HG02852 (cell line): Measurements from ENCODE around the gene COLQ.

Experiments
- ATAC-seq: cut with Tn5 transposase; IDR thresholded peaks from one replicate; pipeline ENCODE4 v1.9.1; 2021; ENCODE audit warnings: mild to moderate bottlenecking, moderate library complexity; ENCODE audit not compliant: unreplicated experiment

Gene COLQ

DNA sequence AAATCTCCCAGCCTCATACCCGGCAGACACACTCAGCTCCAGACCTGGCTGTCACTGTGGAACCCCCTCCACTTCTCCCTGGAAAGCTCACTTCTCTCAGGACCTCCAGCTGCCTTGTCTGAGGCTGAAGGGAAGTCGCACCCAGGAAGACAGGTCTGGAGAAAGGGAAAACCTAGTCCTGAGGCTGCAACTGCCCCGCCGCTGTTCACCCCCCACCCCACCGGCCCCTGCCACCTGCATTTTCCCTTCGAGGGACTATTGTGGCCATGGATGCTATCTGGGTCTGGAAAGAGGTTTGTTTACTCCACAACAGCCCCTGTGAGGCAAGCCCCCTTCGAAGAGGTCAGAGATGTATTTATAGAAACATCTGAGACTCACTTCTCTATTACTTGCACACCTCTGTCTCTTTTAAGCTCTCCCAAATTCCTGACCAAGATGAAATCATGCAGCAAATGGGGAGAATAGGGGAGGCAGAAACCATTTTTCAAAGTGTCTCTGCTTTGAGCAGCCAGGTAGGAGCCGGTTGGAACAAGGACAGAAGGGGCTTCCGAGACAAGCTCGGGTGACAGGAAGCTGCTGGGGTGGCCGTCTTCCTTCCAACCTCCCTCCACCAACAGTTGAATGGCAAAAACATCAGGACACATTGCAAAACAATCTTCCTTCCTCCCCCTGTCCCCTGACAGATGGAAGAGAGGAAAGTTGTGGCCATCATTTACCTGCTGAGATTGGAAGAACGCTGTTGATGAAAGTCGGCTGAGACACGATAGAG lies 518 bp downstream of the COLQ start:
- no peak for ATAC-seq

DNA sequence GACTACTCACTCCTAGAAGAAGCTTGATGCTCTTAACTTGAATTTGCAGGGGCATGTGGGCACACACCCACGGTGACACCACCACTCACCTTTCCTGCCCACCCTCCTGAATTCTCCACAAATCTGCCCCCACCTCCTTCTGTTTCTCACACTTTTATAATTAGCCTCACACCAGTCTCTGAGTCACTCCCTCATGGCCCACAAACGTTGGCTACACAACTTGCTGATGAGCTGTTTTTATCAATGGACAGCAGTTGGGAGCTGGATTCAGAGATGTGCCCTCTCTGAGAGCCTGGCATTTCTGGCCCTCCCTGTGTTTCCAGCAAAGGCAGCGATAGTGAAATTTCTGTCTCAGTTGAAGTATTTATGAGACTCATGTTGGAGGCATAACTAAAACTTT lies 1.3 kb downstream of the COLQ start:
- no peak for ATAC-seq

DNA sequence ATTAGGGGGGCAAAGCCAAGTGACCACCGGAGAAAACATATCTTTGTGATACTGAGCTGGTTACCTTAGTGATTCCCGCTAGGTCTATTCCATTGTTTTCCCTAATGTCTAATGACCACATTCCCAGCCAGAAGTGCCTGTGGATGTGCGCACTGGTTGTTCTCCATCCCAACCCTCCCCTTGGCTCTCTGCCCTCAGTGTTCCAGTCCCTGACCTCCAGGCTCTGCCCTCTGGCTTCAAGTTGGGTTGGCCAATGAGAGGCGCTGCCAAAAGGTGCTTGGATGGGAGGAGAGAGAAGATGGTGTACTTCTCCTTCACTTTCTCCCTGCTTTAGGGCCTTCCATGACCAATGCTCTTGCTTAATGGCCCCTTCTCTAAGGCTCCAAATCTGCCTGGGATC lies 2.4 kb downstream of the COLQ start:
- ATAC-seq: no peak

DNA sequence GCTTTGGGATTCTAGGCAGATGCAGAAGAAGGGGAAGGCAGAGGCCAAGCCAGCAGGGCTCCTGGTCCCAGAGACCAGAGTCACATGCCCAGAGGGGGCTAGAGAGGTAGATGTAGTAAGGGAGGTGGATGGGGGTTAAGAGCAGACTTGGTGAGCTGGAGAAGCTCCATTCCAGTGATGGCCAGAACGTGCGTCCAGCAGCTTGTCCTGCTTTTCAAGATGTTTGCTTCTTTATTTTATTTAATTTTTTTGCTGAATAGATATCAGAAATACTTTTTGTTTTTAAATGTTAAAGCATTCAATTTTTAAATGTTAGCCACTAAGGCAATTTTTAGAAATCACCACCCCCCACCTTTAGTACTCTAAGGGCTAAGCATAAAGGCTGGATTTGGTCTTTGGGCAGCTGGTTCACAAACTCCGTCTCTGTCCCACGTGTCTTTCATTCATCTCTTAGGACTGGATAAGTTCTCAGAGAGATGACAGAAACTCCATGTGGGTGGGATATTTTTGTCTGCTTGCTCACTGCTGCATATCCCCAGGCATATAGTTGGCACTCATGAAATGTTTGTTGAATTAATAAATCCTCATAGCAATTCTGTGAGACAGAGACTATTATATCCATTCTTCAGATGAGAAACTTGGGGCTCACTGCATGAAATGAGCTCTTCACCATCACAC lies 6.7 kb downstream of the COLQ start:
- ATAC-seq: no peak

DNA sequence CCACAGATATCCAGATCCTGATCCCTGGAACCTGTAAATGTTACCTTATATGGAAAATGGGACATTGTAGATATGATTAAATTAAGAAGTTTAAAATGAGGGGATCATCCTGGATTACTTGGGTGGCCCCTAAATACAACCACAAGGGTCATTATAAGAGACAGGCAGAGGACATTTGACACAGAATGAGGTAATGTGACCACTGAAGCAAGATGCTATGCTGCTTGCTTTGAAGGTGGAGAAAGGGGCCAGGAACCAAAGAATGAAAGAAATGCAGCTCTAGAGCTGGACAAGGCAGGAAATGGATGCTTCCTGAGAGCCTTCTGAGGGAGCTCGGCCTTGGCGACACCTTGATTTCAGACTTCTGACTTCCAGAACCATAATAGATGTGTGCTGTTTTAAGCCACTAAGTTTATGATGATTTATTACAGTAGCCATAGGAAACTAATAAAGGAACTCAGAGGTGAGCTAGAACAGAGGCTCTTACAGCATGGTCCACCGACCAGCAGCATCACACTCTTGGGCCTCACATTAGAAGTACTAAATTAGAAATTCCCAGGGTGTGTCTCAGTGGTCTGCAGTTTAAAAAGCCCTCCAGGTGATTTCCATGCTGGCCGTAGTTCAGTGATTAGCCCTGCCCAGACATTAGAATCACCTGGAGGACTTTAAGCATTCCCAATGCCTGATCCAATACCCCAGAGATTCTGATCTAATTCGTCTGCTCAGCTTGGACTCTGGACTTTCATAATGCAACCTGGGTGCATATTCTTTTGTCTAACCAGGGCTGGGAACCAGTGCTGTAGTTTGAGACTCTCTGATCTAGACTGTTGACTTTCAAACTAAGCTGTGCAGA lies 7.5 kb downstream of the COLQ start:
- ATAC-seq: no peak

DNA sequence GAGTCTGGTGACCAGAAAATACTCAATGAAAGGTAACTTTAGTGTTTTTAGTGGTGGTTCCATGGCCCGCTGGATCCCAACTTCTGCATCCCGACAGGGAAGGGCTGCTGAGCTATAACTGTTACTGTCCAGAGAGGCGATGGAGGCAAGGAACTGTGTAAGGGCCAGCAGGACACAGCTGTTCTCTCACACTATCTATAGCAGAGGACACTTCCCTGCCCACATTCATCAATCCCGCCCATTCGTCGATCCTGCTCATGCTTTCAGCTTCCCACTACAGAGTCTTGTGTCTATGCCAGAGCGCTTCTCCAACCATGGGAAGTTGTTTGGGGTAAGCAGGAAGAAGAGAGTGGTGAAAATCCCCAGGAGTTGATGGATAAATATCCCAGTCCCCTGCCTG lies 8.4 kb downstream of the COLQ start:
- no peak for ATAC-seq

DNA sequence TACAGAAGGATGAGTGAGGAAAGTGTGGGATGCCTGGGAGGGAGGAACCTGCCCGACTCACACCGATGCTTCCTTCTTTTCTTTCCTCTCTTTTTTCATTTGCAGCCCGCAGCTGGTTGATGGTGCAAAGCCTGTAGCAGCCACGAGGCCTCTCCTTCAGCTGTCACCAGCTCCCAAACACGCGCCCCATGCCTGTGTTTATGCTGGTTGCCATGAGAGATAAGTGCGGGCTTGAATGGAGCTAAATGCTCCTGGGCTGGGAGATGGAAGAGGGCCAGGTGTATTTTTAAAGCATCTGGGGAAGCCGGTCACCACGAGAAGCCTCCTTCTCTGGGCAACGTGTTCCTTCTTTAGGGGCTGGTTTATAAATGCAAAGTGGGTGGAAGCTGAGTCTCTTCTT lies 9.3 kb downstream of the COLQ start:
- no peak for ATAC-seq

DNA sequence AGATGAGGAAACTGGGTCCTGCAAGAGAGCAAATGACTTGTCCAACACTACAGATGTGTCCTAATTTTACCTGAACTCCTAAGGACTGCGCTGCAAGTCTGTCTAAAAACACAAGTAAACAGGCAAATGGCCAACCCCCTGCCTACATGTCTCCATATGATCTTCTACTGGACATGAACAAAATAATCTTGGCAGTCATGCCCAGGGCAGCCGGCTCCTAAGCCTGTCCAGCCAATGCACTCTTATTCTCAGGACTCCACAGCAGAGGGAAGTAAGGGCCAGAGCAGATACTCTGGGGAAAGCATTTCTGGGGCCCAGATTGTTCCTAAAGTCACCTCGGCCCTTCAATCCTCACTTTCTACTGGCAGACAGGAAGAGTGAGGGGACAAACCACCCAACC lies 10.3 kb downstream of the COLQ start:
- no peak for ATAC-seq

DNA sequence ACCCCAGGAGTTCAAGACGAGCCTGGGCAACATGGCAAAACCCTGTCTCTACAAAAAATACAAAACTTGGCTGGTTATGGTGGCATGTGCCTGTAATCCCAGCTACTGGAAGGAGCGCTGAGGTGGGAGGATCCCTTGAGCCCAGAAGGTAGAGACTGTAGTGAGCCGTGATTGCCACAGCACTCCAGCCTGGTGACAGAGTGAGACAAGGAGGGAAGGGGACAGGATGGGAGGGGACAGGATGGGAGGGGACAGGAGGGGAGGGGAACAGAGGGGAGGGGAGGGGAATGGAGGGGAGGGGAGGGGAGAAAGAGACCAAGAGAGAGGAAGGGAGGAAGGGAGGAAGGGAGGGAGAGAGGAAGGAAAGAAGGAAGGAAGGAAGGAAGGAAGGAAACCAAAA lies 11.0 kb downstream of the COLQ start:
- no peak for ATAC-seq

DNA sequence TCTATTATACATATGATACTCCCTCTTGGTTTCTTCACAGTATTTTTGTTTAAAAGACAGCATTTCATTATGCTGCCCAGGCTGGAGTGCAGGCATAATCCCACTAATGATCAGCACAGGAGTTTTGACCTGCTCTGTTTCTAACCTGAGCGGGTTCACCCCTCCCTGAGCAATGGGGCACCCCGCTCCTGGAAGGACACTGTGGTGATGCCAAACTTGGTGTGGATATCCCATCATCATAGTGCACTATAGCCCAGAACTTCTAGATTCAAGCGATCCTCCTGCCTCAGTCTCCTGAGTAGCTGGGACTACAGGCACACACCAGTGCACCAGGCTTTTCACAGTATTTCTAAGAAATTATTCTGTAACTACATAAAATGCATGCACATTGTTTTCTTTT lies 14.9 kb downstream of the COLQ start:
- ATAC-seq: no peak

DNA sequence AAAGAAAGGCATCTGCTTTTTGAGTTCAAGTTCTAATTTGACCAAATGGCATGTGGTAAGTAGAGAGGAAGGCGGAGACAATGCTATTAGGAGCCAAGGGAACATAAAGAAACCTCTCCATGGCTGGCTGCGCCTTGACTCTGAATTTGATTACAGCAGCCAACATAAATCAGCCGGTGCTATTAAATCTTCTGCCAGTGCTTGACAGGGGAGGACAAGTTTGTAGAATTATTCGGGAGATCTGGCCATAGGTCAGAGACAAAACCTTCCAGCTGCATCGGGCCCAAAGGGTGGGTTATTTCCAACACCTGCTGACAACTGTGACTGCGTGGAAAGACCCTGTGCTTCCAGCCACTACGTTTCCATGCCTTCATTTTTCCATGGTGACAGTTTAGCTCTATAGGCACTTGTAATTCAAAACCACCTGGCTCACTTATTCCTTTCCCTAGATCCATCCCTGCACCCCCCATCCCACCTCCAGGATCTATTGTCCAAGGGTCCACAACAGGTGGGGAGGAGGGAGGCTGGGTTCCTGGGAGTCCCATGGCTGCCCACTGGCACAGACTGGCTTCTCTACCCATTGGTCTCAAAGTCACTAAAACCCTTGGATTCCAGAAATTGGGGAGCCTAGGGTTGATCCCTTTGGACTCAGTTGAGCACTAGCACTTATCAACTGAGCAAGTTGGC lies 15.9 kb downstream of the COLQ start:
- ATAC-seq: no peak

DNA sequence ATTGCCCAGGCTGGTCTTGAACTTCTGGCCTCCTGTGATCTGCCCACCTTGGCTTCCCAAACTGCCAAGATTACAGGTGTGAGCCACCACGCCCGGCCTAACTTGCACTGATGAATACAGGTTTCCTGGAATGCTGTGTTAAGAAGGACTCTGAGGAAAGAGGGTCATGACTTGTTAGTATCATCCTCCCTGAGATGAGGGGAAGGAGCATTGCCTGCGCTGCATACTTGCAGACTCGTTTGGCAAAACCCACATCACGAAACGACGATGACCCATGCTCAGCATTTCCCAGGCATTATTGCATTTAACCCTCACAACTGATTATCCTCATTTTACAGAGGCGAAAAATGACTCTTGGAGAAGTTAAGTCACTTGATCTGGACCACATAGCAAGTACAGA lies 18.9 kb downstream of the COLQ start:
- ATAC-seq: no peak

DNA sequence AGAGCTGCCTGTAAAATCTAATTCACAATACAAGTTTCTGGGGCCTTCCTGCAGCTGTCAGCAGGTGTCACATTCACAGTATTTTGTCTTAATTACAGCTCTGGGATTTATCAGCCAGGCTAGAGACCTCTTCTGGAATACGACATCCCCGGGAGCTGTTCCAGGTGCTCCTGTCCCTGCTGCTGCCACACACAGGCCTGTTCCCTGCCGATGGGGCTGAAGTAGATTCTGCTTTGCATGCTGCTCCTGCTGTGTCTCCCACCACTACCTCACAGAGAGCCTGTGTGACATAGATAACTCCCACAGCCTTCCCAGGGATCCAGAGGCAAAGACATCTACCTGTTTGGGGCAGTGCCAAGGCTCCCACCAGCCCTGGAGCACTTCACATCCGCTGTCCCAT lies 20.4 kb downstream of the COLQ start:
- ATAC-seq: no peak

DNA sequence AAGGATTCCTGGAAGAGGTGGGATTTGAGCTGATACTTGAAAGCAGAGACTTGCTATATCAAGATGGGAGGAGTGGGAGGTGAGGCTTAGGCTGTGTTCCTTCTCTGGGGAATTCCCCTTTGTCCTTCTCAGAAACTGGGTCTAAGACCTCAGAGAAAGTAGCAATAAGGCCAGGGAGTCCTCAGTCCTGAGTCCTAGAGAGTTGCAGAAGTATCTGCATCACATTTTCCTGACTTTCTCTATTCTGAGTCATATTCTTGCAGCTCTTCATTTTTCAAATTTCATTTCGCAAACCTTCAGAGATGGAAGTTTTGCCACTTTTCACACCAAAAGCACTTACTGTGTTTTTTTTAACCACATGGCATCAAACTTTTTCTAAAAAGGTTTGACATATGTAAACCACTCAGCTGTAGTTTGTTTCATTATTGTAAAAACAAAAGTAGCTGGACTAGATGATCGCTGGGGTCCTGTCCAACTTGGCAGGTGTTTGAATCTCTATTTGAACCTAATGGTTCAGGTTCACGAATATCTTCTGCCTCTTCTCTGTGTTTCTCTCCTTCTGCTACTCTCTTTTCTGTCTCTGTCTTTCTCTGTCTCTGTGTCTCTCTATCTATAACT lies 21.3 kb downstream of the COLQ start:
- ATAC-seq: peak; percentile 70

DNA sequence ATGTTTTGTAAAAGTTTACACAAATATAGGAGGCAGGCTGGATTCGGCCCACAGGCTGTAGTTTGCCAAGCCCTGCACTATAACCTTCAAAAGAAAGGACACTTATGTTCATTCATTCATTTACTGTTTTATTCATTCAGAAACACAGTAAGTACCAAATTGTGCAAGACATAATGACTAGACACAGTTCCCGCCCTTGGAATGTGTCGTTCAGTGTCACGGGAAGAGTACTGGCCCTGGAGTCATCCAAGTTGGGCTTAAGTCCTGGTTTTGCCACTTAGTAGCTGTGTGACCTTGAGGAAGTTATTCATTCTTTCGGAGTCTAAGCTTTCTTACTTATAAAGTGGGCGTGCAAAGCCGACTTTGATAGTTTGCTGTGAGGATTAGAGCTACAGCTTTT lies 22.0 kb downstream of the COLQ start:
- no peak for ATAC-seq

DNA sequence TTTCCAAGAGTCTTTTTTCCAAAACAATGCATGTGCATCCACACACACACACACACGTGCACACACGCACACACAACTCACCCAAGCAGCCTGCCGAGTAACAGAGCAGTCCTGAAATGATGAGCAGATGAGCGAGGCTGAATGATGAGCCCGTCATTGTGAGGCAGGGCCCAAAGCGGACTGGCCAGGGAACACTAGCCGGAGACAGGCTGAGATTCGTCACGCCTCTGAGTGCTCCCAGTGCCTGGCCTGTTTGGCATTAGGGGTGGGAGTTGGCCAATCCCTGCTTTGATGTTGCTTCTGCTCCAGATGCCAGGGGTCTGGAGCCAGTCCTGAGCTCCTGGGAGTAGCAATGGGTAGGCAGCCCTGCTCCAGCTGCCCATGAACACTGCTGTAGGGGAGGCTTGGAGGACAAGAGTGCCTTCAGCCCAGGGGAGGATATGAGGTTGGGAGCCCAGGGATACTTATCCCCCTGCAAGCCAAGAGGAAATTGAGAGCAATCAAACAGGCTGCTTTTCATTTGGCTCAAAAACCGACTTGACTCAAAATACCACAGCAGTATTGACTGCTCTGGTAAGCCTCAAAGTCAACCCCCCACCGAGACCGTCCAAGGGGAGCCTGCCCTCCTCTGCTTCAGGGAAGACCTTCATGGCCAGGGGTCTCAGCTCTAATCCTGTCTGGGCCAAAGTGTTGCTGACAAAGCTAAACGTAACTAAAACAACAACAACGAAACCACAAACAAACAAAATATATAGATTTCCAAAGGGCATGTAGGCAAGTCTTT lies 22.9 kb downstream of the COLQ start:
- no peak for ATAC-seq

DNA sequence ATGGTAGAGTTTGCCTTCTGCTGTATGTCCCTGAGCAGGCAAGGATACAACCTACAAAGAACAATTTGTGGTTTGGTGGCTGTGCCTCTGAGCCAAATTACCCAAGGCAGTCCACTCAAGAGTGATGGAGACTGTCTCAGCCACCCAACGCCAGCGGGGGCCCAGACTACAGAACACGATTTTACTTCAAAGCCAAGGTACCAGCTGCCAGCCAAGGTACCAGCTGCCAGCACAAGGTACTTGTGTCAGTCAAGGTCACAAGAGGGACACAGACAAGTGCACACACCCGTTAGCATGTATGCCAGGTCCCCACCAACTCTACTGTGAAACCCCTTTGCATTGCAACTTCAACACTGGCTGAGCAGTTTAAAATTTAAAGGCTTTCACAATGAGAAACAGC lies 23.5 kb downstream of the COLQ start:
- ATAC-seq: no peak

DNA sequence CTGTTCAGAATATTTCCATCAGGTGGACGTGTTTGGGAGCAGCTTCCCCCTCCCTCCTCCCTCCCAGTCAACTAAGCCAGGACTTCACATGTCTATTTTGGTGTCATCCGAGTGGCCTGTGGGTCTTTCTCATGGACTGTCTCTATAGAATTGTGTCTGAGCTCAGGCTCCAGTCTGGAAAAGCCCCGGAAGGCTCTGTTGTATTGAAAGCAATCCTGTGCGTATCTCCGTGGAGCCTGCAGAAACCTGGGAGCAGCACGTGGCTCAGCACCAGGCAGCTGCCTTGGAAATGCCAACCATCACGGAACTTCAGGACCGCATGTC lies 25.2 kb downstream of the COLQ start:
- no peak for ATAC-seq

DNA sequence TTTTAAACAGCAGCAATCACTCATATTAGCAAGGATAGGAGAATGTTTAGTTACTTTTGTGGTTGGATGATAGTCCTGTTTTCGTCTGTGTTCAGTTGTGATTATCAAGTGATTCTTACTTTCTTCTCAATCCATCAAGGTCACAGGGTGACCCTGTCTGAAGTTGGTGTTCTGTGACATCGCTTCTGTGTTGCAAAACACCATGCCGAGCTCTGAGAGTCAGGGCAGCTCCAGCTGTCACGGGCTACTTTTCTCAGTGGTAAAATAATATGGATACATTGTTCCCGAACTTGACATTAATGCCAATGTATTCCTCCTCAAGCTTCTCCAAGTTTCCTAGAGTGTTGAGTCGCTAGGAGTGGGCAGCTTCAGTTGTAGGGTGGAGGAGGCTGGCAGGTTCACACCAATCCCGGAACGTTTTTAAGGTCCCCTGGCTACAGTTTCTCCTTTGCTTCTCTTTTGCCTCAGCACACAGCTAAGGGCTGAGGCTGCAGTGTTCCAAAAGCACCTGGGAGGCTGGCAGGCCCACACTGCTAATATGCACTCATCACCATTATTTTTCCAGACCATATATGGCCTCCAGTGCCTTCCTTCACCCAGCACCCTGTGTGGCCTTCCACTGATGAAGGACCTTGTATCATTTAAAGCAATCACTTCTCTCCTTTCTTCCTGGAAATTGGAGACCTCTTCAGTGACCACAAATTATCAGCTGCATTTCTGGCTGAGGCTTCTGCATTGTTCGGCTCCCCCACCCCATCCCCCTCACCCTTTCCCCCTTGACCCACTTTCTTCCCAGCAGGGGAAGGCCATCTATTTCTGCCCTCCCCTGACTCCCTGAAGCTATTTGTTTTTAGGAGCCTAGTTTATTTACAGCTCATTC lies 25.8 kb downstream of the COLQ start:
- no peak for ATAC-seq
